Renal pelvis (tissue), 4 donors: ENCODE measurements around the gene TENM3. TPM values are rescaled to one million over a fixed set of nuclear protein-coding genes. Genes with fewer than 3 reads are reported as not detected.

Source experiments
- DNase-seq: peaks from one replicate; pipeline ENCODE4 v3.0.0-alpha.2; 2013
- polyA plus RNA-seq, 3 donors: library from polyadenylated mRNA; unstranded; fragments of 120-200 nt; gene quantifications; one replicate each; pipeline ENCODE4 v1.2.1, GENCODE V29; 2013; ENCODE audit not compliant: insufficient read length in 3 of 3

Gene TENM3
- polyA plus RNA-seq, 3 donors: 17.4 to 21.5 (median 20.5) TPM

- DNase-seq: no peak
Observed at GRCh38 chr4:182684796-182685195, 441.6 kb downstream of the TENM3 start.

DNA sequence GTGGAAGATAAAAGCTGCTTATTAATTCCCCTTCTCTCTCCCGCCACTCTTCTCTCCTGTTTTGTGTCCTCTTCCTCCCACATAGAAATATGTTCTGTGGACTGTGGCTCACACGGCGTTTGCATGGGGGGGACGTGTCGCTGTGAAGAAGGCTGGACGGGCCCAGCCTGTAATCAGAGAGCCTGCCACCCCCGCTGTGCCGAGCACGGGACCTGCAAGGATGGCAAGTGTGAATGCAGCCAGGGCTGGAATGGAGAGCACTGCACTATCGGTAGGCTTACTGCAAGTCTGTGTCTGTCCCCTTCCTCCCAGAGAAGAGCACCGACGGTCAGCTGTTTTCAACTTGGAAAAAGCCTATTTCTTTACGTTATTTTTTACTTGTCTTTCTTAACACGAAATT is 444.9 kb downstream of the TENM3 start:
- no peak for DNase-seq

DNA sequence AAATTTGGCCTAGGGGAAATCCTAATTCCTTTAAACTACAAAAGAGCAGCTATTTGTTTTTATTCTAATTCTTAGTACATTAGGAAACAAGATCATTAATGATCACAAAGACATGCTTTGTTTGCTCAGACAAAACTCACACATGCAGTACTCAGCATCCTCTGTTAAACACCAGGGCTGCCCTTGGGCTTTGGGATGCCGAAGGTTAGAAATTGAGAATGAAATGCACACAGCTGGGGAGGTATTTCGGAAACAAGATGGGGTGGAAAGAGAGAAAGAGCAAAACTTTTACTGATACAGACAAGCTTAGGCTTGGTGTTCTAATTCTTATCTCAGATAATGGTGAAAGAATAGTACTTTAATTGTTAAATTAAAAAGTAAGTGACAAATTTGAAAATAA is 451.3 kb downstream of the TENM3 start:
- DNase-seq: no peak

GRCh38 chr4:182695009-182695408 is 451.8 kb downstream of the TENM3 start:
- DNase-seq: no peak

GRCh38 chr4:182695842-182696241 is 452.6 kb downstream of the TENM3 start:
- DNase-seq: no peak

DNA sequence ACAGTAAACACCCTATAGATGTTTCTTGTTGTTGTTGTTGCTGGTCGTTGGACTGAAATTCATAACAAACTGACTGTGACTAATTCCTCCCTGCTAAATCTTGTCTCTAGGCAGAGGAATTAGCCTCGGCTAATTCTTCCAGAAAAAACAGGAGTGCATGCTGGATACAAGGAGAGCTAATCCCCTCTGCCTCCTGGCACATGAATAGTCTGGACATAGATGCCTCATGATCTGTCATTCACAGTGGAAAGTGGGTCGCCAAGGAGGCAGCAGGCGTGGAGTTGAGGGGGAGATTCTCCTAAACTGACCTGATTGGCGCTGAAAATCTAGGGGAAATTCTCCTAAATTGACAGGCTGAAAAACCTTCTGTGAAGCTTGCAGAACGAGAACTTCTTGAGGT is 453.9 kb downstream of the TENM3 start:
- DNase-seq: no peak

DNA sequence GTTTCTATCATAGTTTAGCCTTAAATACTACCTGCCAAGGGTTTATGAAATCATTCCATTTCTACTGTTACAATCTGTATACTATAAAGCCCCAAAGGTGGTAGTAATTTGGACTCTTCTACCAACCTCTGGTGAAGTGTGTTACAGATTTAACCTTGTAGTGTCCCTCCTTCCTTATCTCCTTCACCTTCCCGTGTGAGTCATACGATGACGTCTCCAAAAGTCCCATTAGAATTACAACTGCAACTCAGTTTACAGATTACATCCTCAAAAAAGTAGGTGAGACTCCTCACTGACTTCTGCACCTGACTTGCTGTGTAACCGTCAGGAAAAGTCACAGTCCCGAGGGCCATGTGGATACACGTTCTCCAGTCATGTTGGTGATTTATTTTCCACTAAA is 455.0 kb downstream of the TENM3 start:
- DNase-seq: no peak

- DNase-seq: no peak
Observed at GRCh38 chr4:182699201-182699600, 456.0 kb downstream of the TENM3 start.

DNA sequence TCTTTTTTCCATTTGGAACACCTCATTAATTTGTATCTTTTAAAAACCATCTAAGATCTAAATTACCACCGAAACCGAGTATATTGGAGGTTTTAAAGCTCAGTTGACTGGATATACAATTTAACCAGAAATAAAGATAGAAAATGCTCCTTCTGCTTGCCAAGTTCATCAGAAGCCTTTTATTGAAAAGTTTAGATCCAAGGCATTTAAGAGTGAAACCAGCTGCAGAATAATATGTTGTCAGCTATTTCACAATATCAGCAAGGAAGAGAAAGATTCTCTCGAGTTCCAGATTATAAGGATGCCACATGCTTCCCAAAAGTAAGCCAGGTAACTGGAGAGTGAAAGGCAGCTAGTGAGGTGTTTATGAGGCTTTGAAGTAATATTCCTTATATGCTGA is 456.6 kb downstream of the TENM3 start:
- DNase-seq: no peak

- no peak for DNase-seq
Observed at GRCh38 chr4:182700362-182701160, 457.4 kb downstream of the TENM3 start.

DNA sequence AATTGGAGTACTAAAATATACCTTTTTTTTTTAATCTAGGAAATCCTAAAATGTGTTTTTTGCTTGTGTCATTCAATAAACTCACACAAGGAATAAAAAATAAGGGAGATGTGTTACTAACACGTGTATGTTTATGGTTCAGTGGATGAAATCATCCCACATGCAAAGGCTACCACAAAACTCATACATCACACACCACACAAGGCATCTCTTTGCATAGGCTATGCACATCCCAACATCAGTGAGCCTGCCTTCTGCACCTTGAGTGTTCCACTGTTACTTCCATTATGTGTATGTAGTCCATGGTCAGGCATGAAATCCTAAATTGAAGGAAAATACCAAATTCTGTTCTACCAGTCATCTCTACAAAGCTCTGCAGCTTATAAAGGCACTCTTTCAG is 460.9 kb downstream of the TENM3 start:
- no peak for DNase-seq

- no peak for DNase-seq
Observed at GRCh38 chr4:182704948-182705347, 461.7 kb downstream of the TENM3 start.

- no peak for DNase-seq
Observed at GRCh38 chr4:182705389-182705788, 462.2 kb downstream of the TENM3 start.

- DNase-seq: no peak
Observed at GRCh38 chr4:182711211-182711610, 468.0 kb downstream of the TENM3 start.

GRCh38 chr4:182715548-182715947 is 472.3 kb downstream of the TENM3 start:
- DNase-seq: no peak

DNA sequence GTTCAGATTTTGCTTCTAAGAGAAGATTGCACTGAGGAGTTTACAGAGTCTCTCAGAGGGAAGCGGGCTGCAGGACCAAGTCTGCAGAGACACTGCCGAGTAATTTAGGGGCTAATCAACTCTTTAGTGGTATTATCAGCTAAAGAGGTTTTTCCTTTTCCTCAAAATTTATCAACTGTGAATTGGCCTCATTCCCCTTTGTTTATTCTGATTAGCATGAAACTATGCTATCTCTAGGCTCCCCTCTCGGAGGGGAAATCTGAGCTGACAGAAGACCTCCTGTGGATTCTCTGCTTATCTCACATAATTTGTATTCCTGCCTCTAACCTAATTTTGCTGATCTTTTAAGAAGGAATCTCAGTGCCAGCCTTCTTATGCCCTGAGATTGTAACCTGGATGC is 473.0 kb downstream of the TENM3 start:
- no peak for DNase-seq

- no peak for DNase-seq
Observed at GRCh38 chr4:182717788-182718583, 474.8 kb downstream of the TENM3 start.

DNA sequence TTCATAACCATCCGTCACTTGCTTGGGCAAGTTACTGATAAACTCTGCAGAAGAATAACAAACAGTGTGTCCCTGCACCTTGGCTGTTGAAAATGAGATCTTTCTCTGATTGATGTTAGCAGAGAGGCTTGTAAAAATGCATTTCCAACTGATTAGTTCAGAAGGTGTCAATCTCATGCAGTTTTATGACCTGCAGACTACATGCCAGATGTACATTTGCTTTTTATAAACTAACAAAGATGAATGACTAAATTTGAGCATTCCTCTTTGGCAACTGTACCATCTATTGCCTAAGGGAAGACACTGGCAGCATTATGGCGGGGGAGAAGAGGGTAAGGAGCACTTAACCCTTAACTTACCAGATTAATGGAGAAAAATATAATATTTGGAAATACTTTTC is 481.2 kb downstream of the TENM3 start:
- DNase-seq: no peak

DNA sequence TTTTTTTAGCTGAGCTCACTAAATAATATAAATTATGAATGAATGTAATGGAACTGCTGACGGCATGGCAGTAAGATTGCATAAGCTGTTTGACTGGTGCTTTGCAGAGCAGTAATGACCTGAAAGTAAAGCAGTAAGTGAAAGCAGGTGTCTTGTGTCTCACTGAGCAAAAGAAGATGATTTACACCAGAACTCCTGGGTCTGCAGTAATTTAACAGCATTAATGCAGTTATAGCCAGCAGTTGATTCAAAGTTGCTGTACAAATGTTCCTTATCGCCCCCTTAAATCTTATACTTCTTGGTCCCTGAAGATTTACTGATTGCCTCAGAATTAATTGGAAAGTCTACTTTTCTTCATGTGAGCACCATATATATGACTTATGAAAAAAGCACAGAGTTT is 486.3 kb downstream of the TENM3 start:
- peak; percentile 41 for DNase-seq

DNA sequence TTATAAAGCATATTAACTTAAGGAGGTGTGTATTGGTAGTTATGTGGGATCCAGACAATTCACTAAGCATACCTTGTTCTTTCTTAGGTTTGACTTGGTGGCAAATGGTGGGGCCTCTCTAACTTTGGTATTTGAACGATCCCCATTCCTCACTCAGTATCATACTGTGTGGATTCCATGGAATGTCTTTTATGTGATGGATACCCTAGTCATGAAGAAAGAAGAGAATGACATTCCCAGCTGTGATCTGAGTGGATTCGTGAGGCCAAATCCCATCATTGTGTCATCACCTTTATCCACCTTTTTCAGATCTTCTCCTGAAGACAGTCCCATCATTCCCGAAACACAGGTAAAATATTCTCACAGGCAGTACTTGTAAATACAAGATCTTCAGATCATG is 487.6 kb downstream of the TENM3 start:
- DNase-seq: no peak

GRCh38 chr4:182736207-182736606 is 493.0 kb downstream of the TENM3 start:
- DNase-seq: no peak

DNA sequence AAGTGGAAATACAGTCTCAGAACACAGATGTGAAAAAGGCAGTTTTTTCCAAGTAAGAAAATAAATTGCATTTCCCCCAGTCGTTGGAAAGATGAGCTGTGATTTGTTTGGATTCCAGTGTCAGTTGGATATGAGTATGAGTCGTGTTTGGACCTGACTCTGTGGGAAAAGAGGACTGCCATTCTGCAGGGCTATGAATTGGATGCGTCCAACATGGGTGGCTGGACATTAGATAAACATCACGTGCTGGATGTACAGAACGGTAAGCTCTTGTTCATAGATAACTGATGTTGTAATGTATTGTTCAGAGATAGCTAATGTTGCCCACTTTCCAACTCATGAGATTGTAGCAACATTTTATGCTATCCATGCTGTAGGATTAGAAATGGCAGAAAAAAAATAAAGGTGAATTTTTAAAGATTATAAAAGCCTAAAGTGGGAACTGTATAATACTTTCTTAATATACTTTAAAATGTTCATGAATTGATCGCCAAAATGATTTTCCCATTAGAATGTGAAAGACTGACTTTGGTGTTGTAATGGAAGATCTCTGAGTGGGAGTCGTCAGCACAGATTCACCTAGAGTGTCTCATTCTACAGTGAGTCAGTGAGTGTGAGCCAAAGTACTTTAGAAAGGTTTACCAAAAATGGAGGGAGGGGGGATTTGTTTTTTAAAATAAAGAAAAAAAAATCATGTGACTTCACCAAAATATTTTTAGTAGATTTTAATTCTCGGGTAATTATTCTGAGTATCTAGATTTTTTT is 495.3 kb downstream of the TENM3 start:
- DNase-seq: no peak

DNA sequence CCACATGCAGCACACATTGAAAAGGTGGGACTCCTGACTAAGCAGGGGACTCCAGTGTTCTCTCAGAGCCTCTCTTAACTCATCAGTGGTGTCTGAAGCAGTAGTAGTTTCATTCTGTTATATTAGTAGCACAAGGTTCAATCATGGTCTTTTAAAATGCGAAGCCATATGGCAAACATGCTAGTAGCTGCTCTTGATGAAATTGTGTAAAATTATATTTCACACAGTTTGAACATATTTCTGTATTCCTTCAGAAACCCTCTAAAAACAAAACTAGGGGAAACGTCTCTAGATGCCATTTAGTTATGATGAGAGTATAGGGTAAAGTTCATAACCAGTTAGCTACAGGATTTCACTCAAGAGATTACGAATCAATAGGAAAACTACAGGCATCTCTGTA is 497.1 kb downstream of the TENM3 start:
- no peak for DNase-seq
